Activated naive CD4-positive, alpha-beta T cell treated with Interleukin-2 at 50 U/mL for 16 hours (primary cell): ENCODE results near the gene ANKS1A.
"Not testable (repeated sequence)": the region's sequence is repeated elsewhere in the genome, so short reads cannot be mapped to it uniquely, and the experiment has no call there.

Experiments
- DNase-seq: peaks from one replicate; pipeline ENCODE4 v3.0.0-alpha.2; 2020

The ANKS1A gene

DNA sequence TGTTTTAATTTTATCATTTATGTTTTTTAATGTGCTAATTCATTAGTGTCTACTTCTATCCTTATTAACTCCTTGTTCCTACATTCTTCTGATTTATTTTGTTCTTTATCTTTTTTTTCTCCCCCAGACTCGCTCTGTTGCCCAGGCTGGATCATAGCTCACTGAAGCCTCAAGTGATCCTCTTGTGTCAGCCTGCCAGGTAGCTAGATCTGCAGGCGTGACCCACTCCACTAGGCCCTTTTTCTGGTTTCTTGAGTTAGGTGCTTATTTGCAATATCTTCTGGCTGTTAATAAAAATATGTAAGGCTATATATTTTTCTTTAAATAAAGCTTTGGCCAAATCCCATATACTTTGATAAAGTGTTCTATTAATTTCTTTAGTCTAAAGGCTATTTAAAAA is 4.1 kb upstream of the ANKS1A start:
- no peak for DNase-seq

DNA sequence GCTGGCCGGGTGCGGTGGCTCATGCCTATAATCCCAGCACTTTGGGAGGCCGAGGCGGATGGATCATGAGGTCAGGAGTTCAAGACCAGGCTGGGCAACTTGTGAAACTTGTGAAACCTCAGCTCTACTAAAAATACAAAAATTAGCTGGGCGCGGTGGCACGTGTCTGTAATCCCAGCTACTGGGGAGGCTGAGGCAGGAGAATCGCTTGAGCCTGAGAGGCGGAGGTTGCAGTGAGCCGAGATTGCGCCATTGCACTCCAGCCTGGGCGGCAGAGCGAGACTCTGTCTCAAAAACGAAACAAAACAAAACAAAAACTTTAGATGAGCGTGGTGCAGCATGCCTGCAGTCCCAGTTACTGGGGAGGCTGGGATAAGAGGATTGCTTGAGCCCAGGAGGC is 3.2 kb upstream of the ANKS1A start:
- not testable (repeated sequence) for DNase-seq

DNA sequence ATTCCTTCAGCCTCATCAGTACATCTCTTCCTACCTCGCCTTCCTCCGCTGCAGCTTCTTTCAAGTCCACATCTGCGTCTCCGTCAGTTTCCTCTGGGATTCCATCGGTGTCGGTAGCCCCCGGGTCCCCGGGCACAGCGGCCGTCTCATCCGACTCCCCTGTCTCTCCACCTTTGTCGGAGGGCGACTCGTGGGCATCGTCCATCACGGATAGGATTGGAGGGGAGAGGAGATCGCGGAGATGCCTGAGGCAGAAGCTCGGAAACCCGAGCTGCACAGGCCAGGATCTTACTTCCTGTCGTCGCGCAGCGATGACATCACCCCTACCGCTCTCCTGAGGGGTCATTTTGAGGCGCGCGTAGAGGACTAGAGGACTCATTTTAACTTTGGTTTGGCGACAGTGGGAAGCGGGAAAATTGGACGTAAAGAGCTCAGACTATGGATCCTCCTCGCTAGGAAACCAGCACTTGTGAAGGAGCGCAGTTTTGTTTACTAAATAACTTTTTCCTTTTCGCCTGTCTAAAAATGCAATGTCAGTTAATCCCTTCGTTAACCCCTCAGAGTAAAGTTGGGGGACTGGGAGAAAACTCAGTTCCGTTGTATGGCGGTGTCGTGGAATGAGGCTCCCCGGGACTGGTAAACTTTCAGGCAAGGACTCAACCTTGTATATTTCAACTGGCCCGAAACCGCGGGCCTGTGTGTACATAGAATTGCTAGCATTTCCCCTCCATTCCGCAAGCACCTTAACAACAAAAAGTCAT is 1.1 kb upstream of the ANKS1A start, which contains the start of gene TAF11:
Gene TAF11 (minus strand): TSS at position 290 of the 761 bp plus-strand sequence. CDS start 85 bp downstream, at position 205.
- peak; percentile 90 for DNase-seq

DNA sequence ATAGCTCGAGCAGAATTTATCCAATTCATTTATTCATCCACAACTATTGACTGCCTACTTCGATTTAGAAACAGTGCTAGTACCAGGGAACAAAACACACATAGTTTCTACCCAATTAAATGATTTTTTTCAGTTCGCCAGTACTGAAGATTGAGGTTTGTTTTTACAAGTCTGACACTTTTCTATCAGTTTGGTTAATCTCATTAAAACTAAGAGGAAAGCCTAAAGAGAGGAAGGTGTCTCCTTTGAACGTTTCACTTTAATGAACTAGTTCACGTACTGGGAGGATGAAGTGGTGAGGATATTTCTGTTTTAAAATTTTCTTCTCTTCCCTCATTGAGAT is 570 bp upstream of the ANKS1A start:
- DNase-seq, result no peak

DNA sequence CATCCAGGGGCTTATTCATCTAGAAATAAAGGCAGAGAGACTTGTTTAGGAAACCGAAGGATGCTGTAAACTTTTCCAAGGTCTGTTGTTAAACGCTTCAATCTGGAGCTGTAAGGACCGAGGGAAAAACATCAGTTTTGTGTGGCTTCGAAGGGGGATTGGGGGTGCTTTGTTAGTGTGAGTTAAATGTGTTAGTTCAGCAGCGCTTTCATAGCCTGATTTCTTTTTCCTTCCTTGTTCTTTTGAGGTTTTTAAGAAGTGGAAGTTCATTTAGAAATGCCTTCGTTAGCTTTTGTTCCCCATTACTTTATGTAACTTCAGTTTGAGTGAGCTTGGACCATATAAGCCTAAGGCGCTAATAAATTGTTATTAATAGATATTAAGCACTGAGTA is 1.5 kb downstream of the ANKS1A start:
- no peak for DNase-seq

DNA sequence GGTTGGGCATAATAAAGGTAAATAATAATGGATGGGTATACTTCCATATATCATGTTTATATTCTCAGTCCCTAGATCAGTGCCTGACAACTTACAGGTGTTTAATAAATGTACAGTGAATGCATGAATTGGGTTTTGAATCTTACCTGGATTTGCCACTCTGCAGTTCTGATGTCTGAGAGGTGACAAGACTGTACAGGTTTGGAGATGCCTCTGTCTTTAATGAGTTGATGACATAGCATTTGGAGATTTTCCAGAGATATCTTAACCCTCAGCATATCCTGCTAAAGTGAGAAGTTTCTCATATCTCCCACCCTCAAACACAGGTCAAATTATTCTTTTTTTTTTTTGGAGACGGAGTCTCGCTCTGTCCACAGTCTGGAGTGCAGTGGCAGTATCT is 2.2 kb downstream of the ANKS1A start:
- no peak for DNase-seq

DNA sequence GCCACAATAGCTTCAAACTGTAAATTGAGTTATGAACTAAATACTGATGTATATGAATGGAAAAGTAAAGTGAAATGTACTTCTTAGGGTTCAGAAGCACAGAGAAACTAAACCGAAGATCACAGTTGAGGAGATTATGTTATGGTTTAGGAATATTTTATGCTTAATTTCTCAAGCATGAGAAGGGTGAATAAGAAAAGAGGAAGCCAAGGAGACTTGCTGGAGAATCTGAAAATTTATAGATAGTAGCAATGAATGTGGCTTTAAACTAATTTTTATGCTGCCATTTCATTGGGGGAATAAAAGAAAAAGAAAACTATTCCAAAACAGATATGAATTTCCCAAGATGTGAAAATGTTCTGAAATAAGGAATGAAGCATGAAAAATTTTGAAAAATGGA is 5.6 kb downstream of the ANKS1A start:
- no peak for DNase-seq

DNA sequence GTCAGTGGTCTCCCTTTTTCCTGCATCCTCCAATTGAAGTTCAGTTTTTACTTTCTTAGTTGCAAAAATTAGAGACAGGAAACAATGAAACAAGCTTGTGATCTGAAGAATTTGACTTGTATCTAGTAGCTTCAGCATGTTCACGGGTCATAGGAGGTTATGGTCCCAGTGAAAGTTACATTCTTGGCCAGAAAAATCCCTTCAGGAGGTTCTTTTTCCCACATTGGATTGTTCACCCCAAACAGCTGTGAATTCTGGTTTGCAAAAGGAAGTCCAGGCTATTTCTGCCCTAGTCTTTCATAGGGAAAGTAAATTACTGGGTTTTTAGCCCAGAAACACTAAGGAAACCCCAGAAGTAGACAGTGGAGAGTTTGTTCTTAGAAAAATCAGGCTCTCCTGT is 8.1 kb downstream of the ANKS1A start:
- DNase-seq, result no peak

DNA sequence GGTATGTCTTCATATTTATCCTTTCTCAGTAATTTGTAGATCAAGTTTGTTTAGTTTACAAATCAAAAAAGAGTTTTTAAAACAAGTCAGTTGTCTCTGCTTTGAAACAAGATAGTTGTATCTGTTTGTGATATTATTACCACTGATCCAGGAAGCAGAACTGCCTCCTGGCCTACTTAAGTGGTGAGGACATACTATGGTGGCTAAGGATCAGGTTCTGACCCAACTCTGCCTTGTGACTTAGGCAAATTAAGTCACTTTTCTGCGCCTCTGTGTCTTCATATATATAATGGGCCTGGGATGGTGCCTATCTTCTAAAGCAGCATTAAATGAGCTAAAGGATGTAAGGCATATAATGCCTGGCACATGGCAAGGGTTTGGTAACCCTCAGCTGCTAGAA is 8.7 kb downstream of the ANKS1A start:
- no peak for DNase-seq

DNA sequence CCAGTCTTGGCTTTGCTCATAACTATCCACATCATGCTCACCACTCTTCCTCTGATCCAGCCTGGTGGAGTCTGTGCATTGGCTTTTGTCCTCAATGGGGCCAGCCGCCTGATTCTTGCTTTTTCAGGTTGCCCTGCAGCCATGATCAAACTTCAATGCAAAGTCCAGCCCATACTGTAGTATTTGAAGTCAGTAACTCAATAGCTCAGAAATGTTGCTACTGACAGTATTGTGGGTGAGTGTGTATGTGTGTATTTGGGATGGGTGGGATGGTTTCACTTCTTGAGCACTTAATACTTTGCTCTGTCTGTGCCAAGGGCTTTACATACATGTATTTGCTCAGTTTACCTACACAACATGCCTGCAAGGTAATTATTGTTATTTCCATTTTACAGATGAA is 10.7 kb downstream of the ANKS1A start:
- DNase-seq, result not testable (repeated sequence)

DNA sequence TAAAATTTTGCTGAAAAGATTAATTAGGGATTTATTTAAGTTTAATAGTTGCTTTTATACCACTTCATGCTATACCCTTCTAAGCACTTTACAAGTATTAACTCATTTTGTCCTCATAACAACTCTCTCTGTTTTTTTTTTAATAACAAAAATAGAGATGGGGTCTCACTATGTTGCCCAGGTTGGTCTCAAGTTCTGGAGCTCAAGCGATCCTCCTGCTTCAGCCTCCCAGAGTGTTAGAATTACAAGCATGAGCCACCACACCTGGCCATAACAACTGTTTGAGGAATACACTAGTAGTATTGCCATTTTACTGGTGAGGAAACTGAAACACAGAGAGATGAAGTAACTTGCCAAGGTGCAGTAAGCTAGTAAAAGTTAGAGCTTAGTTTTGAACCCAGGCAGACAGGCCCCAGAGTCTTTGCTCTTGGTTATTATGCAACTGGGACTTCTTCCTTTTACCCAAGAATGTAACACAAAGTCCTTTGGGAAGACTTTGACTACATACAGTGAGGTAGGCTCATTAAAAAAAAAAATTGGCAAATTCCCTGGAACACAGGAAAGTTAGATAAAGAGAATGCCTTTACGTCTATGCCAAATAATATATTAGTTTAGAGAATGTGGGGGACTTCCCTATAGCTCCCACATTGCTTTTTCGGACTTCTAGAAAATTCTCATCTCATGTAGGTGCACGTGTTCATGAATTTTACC is 11.4 kb downstream of the ANKS1A start:
- DNase-seq, result no peak

DNA sequence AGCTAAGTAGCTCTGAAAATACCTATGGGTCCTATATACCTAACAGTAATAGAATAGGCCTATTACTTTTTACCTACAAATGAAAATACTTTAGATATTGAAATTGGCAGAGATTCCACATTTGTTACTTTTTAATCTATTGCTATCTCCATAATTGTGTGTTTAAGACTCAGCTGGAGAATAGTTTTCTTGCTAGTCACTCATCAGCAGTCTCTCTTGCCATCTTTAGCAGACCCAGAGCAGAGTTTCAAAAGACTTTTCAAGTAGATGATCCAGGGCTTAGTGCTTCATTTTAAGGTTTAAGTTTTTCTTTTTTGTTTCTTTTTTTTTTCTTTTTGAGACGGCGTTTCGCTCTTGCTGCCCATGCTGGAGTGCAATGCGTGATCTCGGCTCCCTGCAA is 12.9 kb downstream of the ANKS1A start:
- no peak for DNase-seq

DNA sequence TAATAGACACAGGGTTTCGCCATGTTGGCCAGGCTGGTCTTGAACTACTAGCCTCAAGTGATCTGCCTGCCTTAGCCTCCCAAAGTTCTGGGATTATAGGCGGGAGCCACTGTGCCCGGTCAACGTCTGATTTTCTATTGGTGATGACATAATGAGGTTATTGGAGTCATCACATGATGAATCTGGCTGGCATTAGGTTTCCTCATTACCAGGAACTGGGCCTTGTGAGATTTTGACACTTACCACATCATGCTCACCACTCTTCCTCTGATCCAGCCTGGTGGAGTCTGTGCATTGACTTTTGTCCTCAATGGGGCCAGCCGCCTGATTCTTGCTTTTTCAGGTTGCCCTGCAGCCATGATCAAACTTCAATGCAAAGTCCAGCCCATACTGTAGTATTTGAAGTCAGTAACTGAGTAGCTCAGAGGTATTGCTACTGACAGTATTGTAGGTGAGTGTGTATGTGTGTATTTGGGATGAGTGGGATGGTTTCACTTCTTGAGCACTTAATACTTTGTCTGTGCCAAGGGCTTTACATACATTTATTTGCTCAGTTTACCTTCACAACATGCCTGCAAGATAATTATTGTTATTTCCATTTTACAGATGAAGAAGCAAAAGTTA is 16.0 kb downstream of the ANKS1A start:
- no peak for DNase-seq

DNA sequence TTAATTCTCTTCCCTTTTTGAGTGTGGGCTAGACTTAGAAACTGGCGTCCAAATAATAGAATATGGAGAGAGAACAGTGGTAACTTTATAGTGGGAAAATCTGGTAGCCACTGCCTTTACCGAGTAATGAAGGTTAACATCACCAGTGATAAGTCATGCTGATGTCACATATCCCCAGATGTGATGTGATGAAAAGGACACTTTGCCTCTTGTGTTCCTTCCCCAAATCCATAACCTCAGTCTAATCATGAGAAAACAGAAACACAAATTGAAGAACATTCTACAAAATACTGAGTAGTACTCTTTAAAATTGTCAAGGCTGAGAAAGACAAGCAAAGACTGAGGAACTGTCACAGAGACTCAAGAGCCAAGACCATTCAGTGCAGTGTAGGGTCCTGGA is 17.8 kb downstream of the ANKS1A start:
- no peak for DNase-seq

DNA sequence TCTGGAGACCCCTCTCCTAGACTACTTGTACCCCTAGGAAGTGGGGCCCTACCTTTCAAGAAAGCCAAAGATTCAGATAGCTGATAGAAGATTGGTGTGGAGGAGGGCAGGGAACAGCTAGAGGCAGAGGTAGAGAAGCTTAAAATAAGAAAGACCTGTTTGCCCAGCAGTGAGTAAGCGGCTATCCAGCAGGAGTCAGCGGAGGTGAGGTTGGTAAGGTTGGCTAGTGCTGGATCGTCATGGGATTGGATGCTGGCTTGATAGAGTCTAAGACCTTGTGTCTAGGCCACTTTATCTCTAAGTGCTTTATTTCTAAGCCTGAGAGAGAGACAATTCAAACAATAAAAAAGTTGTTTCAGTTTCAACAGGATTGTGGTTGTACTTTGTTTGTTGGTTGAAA is 19.1 kb downstream of the ANKS1A start:
- no peak for DNase-seq

DNA sequence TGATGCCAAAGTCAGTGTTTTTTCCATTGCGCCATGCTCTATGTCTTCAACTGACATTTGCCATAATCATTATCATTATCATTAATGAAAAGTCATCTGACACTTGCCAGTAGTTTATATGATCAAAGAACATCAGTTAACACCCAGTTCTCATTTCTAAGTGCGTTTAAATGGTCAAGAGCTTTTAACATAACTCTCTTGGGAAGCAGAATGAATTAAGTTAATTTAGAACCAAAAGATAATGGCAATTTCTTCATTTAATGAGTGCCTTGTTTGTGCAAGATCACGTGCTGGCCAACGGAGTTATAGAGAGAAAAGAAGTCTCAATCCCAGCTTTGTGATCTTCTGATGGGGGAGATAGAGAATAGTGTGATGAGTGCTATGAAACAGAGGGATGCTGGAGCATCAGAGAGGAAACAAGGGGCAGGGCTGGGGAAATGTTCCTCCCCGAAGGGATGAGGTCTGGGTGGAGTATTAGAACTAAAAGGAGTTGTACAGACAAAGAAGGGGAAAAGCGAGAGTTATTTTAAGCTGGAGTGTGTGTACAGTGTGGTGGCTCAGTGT is 20.3 kb downstream of the ANKS1A start:
- no peak for DNase-seq

DNA sequence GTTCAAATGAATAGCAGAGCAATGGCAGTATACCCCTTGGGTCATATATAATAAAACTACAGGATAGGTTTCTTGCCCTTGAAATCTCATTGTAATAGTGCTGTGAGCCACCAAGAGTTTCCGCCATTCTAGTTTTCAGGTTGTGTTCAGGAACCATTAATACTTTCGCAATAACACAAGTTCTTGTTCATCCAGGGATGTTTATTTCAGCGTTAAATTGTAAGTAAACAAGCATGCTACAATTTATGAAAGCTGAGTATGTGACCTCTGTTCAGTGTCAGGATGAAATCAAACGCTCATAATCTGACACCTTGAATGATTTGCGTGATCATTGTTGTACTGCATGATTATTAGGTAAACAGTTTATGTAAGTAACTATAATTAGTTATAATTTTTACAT is 22.8 kb downstream of the ANKS1A start:
- no peak for DNase-seq

DNA sequence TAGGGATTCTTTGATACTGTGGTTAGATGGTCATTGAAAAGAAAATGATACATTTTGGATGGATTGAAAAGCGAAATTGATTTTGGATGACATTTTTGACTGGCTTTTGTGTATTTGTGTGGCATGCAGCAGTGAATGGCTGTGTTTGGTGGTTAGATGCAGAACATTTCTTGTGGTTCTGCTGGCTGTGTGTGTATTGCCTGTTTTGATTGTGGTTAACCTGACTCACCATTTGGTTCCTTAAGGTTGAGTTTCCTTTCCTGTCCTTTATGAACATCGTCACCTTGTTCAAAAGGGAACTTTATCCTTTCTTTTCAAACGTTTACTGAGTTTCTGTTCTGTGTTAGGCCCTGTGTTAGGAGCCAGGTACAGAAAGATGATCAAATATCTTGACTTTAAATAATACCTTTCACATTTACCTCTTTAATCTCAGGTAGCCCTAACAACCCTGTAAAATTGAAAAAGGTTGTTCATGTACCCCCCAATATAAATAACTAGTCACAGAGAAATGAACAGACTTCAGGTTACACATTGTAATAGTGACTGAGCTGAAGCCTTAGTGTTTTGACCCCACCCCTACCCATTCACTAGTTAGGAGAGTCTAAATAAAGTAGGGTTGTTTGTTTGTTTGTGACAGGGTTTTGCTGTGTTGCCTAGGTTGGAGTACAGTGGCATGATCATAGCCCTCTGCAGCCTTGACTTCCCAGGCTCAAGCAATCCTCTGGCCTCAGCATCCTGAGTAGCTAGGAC is 23.8 kb downstream of the ANKS1A start:
- peak; percentile 16 for DNase-seq

DNA sequence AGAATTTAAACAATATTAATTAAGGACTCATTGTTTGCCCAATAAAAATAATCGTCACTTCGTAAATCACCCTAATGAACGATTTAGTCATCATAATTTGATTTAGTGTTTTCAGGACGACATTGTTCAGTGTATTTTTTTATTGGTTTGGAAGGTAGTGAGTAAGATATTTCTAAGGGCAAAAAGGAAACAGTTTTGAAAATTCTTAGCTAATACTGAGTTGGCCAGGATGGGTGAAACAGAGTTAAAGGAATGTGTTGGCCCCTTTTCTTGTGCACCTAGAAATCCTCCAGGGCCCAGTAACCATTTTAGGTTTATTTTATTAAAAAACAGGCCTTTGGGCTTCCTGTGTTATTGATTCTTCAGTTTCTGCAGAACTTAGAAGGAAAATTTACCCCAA is 25.3 kb downstream of the ANKS1A start:
- no peak for DNase-seq

DNA sequence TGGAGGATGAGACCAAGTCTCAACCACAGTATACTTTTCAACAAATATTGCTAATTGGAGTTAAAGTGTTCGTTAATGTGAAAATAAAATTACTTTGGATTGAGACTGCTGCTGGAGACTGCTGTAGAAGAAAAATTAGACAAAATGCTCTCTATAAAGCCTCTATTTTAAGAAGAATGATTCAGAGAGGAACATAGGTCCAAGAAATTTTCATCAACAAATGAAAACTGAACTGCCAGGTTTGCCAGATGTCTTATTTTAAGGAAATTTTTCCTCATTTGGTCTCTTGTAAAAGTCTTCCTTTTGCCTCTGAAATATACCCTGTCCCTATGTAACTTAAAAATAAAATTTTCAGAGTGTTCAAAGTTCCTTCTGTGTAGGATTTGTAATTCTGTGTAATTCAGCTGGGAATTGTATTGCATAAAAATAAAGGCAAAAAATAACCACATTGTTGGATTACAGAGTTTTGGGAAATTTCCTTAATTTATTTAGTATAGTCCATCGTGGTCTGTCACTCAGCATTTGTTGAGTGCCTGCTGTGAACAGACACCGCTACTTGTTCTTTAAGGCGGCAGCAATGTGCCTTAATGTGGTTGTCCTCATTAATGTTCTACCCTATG is 27.4 kb downstream of the ANKS1A start:
- DNase-seq, result no peak

DNA sequence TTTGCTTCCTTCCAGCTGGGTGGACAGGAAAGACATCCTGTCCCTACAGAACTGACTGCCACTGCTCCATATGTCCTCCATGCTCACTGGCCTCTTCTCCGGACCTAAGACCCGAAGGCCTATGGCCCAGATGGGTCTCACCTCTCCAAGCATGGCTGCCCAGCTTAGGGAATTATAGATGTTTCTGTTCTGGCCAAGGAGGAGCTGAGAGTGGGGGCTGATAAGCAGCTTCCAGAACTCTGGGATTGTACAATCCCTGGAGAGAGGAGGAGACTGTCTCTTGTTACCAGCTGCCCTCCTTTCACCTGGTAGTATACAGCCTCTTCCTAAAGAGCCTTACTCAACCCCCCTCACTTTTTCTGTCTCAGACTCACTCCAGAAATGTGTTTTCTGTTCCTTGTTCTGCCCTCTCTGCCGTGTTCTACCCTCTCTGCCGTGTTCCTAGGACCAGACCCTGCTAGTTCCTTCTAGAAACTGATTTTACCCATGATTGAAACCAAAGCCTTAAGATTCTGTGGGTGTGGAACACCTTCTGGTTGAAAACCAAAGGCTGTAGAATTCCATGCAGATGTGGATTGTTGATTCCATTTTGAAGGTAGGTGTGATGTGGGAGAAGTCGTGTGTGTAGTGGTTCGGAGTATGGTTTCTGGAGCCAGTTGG is 28.7 kb downstream of the ANKS1A start:
- no peak for DNase-seq

DNA sequence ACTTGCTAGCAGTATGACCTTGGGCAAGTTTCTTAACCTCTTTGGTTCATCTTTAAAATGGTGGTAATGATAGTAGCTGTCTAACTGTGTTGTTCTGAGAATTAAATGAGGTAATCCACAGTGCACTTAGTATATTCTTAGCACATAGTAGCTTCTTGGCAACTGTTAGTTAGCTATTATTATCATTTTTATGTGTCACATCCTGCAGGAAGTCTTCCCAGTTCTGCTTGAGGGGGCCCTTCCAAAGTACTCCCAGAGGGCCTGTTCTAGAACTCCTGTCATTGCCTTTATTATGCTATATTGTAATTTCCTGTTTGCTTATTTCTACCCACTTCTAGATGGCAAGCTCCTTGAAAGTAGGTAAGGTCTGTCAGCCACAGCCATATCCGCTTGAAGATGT is 30.6 kb downstream of the ANKS1A start:
- no peak for DNase-seq
